ENCODE data around the gene LMO4.

DNA sequence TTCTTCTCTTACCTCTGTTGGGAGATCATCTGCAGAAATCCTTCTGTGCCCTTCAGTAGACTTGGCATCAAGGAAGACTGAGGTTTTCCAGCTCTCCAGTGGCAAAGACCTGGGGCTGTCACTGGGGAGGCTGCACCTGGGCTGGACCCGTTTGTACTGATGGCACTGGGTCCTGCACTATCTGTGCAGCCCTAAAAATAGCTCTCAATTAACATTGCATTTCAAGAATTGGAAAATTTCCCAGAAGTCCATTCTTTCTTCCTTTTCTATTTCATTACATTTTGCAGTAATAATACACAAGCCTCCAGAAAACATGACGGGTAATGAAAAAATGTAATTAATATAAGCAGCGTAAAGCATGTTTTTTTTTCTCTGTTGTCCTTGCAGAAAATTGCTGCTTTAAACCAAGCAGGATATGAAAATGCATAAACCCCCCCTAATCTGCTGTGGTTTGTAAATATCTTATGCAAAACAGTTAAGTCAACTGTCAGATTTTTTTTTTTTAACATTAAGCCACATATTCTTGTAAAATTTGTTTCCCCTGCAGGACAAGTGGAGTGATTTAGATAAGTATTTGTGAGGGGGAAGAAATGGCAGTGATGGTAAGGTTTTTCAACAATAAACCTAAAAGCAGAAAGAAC lies 64.9 kb downstream of the LMO4 start:
- TF ChIP-seq, protein P1, sequence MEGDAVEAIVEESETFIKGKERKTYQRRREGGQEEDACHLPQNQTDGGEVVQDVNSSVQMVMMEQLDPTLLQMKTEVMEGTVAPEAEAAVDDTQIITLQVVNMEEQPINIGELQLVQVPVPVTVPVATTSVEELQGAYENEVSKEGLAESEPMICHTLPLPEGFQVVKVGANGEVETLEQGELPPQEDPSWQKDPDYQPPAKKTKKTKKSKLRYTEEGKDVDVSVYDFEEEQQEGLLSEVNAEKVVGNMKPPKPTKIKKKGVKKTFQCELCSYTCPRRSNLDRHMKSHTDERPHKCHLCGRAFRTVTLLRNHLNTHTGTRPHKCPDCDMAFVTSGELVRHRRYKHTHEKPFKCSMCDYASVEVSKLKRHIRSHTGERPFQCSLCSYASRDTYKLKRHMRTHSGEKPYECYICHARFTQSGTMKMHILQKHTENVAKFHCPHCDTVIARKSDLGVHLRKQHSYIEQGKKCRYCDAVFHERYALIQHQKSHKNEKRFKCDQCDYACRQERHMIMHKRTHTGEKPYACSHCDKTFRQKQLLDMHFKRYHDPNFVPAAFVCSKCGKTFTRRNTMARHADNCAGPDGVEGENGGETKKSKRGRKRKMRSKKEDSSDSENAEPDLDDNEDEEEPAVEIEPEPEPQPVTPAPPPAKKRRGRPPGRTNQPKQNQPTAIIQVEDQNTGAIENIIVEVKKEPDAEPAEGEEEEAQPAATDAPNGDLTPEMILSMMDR (IDR thresholded peaks at IDR 0.05), result no peak
- TF ChIP-seq ELF4 (CRISPR knock-in tag; IDR thresholded peaks at IDR 0.05; ENCODE audit: low read depth) (no peak), HMGA2 (CRISPR knock-in tag; IDR thresholded peaks at IDR 0.05) (no peak), ZNF263 (CRISPR knock-in tag; IDR thresholded peaks at IDR 0.05; ENCODE audit: low read depth) (no peak), SMAD3 (CRISPR knock-in tag; IDR thresholded peaks at IDR 0.05; ENCODE audit: borderline replicate concordance) (no peak), TEAD4 (CRISPR knock-in tag; IDR thresholded peaks at IDR 0.05) (no peak), KAT7 (CRISPR knock-in tag; IDR thresholded peaks at IDR 0.05; ENCODE audit: borderline replicate concordance) (no peak)
- TF ChIP-seq, protein P2, sequence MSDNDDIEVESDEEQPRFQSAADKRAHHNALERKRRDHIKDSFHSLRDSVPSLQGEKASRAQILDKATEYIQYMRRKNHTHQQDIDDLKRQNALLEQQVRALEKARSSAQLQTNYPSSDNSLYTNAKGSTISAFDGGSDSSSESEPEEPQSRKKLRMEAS (CRISPR knock-in tag; IDR thresholded peaks at IDR 0.05), result no peak

Data from WTC11 (cell line).